Activated CD8-positive, alpha-beta memory T cell treated with anti-CD3 and anti-CD28 coated beads, Interleukin-2, amount 50 U/mL, for 48 hours (primary cell): ENCODE measurements around the gene SLC25A45.

Source experiments
- DNase-seq: peaks from one replicate; pipeline ENCODE4 v3.0.0-alpha.2; 2020

The SLC25A45 gene

GRCh38 chr11:65382033-65382803 lies at the start of gene SLC25A45:
SLC25A45 (minus strand) TSS chr11:65382646; CDS start chr11:65381951, 695 bp downstream.
- peak; percentile 92 for DNase-seq

GRCh38 chr11:65431451-65432099 lies 49.1 kb upstream of the SLC25A45 start:
- peak; percentile 46 for DNase-seq

DNA sequence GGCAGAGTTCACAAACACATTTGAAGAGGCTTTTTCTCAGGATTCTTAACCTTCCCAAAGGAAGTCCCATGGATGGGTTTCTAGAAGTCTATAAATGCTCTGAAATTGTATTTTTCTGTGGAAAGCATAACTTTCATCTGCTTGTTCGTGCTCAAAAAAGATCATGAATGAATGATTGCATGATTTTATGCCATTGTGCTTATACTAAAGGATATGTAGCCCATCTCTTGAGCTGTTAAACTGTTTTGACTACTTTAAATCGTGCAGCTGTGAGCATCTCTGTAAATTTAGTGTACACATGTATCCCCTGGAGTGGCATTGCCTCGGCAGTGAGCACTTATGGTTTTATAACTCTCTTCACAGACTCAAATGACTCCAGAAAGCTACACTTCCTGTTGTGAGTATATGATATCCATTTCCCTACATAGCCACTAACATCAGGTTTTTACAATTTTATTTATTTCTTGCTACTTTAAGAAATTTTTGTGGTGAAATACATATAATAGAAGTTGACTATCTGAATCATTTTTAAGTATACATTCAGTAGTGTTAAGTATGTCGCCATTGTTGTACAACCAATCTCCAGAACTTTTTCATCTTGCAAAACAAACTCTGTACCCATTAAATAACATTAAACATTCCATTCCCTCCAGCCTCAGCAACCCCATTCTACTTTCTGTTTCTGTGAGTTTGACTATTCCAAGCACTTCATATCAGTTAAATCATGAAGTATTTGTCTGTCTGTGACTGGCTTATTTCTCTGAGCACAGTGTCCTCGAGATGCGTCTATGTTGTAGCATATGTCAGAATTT lies 48.2 kb upstream of the SLC25A45 start:
- DNase-seq, result peak; percentile 48

GRCh38 chr11:65429724-65430405 lies 47.4 kb upstream of the SLC25A45 start:
- DNase-seq, result peak; percentile 71

- DNase-seq, result peak; percentile 63
Measured at GRCh38 chr11:65429068-65429681, 46.7 kb upstream of the SLC25A45 start.

DNA sequence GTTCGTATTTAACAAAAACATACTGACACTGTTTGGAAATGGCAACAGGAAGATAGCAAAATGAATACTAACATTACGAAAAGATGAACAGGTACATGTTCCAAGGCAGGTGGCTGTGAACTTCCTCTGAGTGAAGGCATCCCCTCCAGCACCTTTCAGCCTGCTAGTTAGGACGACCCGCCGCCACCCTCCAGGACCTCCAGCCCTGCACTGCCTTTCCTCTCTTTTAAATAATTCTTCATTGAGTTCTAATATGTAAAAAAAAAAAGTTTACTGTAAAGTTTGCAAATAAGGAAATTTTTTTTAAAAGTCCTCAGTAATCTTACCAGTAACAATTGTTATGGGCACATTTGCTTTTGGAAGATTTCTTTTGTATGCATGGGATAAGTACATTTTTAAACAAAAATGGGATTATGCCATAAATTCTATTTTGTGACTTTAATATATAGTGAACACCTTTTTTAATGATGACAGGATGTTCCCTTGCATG lies 46.2 kb upstream of the SLC25A45 start:
- peak; percentile 61 for DNase-seq

GRCh38 chr11:65427691-65428577 lies 45.5 kb upstream of the SLC25A45 start:
- DNase-seq, result peak; percentile 68

DNA sequence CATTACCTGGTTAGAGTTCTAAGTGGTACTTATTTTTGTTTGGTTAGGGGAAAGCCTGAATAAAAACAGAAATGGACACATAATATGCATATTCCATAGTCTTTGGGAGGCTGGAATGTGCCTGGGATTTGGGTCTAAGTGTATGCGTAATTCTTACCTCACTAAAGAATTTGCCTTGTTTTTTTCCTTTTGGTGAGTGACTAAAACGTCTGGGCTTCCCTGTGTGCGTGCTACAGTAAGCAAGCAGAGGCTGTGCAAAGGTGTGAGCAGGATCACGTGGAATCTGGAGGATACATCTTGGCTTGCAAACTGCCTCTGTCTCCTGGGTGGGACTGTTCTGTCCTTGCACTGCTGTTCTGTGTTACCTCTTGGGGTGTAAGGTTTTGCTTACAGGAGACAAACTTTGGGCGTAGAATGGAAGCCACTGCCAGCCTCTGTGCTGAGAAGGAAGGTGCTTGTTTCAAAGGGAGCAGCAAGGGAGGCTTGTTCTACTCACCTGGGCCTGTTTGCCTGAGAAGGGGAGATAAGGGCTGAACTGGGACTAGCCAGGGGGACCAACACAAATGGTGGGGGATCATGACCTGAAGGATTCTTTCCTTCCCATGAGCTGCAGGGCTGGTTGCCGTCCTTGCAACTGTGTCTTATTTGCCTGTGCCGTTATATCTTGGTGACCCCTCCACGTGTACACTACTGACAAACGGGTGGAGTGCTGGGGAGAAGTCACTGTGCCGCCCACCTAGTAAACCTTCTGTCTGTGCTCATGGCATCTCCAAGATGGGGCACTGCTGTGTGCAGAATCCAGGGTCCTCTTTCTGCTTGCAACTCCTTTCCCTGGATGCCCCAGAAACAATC lies 44.6 kb upstream of the SLC25A45 start:
- peak; percentile 82 for DNase-seq

- DNase-seq, result peak; percentile 55
Measured at GRCh38 chr11:65425971-65426838, 43.8 kb upstream of the SLC25A45 start.

DNA sequence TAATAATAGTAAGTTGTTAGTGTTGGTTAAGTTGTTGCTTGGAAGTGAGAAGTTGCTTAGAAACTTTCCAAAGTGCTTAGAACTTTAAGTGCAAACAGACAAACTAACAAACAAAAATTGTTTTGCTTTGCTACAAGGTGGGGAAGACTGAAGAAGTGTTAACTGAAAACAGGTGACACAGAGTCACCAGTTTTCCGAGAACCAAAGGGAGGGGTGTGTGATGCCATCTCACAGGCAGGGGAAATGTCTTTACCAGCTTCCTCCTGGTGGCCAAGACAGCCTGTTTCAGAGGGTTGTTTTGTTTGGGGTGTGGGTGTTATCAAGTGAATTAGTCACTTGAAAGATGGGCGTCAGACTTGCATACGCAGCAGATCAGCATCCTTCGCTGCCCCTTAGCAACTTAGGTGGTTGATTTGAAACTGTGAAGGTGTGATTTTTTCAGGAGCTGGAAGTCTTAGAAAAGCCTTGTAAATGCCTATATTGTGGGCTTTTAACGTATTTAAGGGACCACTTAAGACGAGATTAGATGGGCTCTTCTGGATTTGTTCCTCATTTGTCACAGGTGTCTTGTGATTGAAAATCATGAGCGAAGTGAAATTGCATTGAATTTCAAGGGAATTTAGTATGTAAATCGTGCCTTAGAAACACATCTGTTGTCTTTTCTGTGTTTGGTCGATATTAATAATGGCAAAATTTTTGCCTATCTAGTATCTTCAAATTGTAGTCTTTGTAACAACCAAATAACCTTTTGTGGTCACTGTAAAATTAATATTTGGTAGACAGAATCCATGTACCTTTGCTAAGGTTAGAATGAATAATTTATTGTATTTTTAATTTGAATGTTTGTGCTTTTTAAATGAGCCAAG lies 42.9 kb upstream of the SLC25A45 start:
- peak; percentile 86 for DNase-seq

DNA sequence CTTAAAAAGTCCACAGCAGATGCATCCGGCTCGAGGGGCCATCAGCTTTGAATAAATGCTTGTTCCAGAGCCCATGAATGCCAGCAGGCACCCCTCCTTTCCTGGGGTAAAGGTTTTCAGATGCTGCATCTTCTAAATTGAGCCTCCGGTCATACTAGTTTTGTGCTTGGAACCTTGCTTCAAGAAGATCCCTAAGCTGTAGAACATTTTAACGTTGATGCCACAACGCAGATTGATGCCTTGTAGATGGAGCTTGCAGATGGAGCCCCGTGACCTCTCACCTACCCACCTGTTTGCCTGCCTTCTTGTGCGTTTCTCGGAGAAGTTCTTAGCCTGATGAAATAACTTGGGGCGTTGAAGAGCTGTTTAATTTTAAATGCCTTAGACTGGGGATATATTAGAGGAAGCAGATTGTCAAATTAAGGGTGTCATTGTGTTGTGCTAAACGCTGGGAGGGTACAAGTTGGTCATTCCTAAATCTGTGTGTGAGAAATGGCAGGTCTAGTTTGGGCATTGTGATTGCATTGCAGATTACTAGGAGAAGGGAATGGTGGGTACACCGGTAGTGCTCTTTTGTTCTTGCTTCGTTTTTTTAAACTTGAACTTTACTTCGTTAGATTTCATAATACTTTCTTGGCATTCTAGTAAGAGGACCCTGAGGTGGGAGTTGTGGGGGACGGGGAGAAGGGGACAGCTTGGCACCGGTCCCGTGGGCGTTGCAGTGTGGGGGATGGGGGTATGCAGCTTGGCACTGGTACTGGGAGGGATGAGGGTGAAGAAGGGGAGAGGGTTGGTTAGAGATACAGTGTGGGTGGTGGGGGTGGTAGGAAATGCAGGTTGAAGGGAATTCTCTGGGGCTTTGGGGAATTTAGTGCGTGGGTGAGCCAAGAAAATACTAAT lies 42.0 kb upstream of the SLC25A45 start:
- peak; percentile 88 for DNase-seq

DNA sequence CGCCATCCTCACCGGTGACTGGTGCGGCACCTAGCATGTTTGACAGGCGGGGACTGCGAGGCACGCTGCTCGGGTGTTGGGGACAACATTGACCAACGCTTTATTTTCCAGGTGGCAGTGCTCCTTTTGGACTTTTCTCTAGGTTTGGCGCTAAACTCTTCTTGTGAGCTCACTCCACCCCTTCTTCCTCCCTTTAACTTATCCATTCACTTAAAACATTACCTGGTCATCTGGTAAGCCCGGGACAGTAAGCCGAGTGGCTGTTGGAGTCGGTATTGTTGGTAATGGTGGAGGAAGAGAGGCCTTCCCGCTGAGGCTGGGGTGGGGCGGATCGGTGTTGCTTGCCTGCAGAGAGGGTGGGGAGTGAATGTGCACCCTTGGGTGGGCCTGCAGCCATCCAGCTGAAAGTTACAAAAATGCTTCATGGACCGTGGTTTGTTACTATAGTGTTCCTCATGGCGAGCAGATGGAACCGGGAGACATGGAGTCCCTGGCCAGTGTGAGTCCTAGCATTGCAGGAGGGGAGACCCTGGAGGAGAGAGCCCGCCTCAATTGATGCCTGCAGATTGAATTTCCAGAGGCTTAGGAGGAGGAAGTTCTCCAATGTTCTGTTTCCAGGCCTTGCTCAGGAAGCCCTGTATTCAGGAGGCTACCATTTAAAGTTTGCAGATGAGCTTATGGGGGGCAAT lies 41.2 kb upstream of the SLC25A45 start:
- peak; percentile 76 for DNase-seq

GRCh38 chr11:65422633-65423515 lies 40.4 kb upstream of the SLC25A45 start, which contains the start of gene NEAT1:
NEAT1 (plus strand) TSS chr11:65422798.
- DNase-seq, result peak; percentile 99

- peak; percentile 99 for DNase-seq
Measured at GRCh38 chr11:65421794-65422632, 39.6 kb upstream of the SLC25A45 start.
